Panc1 (cell line): ENCODE data around the gene GPC1. TPM values are rescaled to one million over a fixed set of nuclear protein-coding genes. Genes with fewer than 3 reads are reported as not detected.

ENCODE experiments used
- ATAC-seq: fragments of 200-7000 bp; cut with Tn5 transposase; 2 replicates; pipeline ENCODE4 v1.9.1; 2020; ENCODE audit warnings: mild to moderate bottlenecking, moderate library complexity
- BruUV-seq: library from RNA; stranded (reverse); fragments of 400-500 nt; replicated peaks from 2 replicates; lab custom pipeline; 2021; lab: Mats Ljungman, UMichigan
- CTCF ChIA-PET: fragments of 300-600 bp; sonication (Branson Sonifier 250); formaldehyde crosslinking; loops from one replicate; lab custom pipeline; 2022; ENCODE audit warnings: antibody characterized with exemption; lab: Charles Lee
- POLR2A ChIA-PET: fragments of 300-600 bp; sonication (Branson Sonifier 250); formaldehyde crosslinking; loops from one replicate; lab custom pipeline; 2022; ENCODE audit warnings: antibody characterized with exemption; lab: Charles Lee
- DNase-seq: peaks from one replicate; pipeline ENCODE4 v3.0.0-alpha.2; 2010; ENCODE audit warnings: low read depth, low spot score
- H3K27ac ChIP-seq: 2 replicates; pipeline ENCODE4 v1.5.1; 2011; ENCODE audit warnings: mild to moderate bottlenecking, low read length, inconsistent platforms
- H3K27me3 ChIP-seq: fragments of 200-500 bp; sonication (Bioruptor generic); 2 replicates; pipeline ENCODE4 v1.6.0; 2014; ENCODE audit warnings: low read length, inconsistent platforms; ENCODE audit not compliant: control insufficient read depth, insufficient read depth
- H3K36me3 ChIP-seq: fragments of 200-500 bp; sonication (Bioruptor generic); 2 replicates; pipeline ENCODE4 v1.5.1; 2014; ENCODE audit warnings: inconsistent platforms, mild to moderate bottlenecking, low read length, moderate library complexity; ENCODE audit not compliant: control insufficient read depth, insufficient read depth
- H3K4me1 ChIP-seq: 2 replicates; pipeline ENCODE4 v1.5.1; 2011; ENCODE audit warnings: inconsistent platforms, mild to moderate bottlenecking, low read length, moderate library complexity; ENCODE audit not compliant: control insufficient read depth, insufficient read depth
- H3K4me3 ChIP-seq, 2 experiments: 2 replicates each; pipeline ENCODE4 v1.5.1; 2011 to 2012; ENCODE audit warnings: low read depth in 2 of 2, low read length in 2 of 2, mild to moderate bottlenecking in 2 of 2, inconsistent platforms in 1 of 2, moderate library complexity in 1 of 2
- H3K9me3 ChIP-seq: fragments of 200-500 bp; sonication (Bioruptor generic); 2 replicates; pipeline ENCODE4 v1.5.1; 2014; ENCODE audit warnings: low read depth, mild to moderate bottlenecking, inconsistent platforms, low read length, moderate library complexity; ENCODE audit not compliant: control insufficient read depth, insufficient read depth
- CTCF ChIP-seq: fragments of 450-650 bp; IDR thresholded peaks from 2 replicates; pipeline ENCODE4 v1.5.1; 2017; ENCODE audit warnings: mild to moderate bottlenecking
- POLR2AphosphoS5 ChIP-seq: IDR thresholded peaks from 2 replicates; pipeline ENCODE4 v1.6.1; 2012; ENCODE audit warnings: mild to moderate bottlenecking, low read depth, low read length, moderate library complexity
- REST ChIP-seq, 2 experiments: IDR thresholded peaks; 2 replicates each; pipeline ENCODE4 v1.6.1; 2011 to 2012; ENCODE audit warnings: low read depth in 2 of 2, control low read depth in 1 of 2, low read length in 1 of 2, mild to moderate bottlenecking in 1 of 2, moderate library complexity in 1 of 2; ENCODE audit not compliant: insufficient read depth in 1 of 2
- SIN3A ChIP-seq: IDR thresholded peaks from 2 replicates; pipeline ENCODE4 v1.6.1; 2012; ENCODE audit warnings: low read depth, mild to moderate bottlenecking, low read length, moderate library complexity, borderline replicate concordance; ENCODE audit not compliant: insufficient read depth
- TCF7L2 ChIP-seq: IDR thresholded peaks from 2 replicates; pipeline ENCODE4 v1.6.1; 2011; ENCODE audit warnings: mild to moderate bottlenecking, low read depth, low read length, inconsistent platforms
- in situ Hi-C: cut with HindIII; loops from 2 replicates; pipeline ENCODE4 v1.10.0; 2016; ENCODE audit warnings: low sequenced_read_pairs, low pct_unique_long_range_greater_than_20kb
- intact Hi-C: fragments of 100-400 bp; cut with micrococcal nuclease; formaldehyde crosslinking; loops from one replicate; pipeline ENCODE4 v1.10.0; 2022; ENCODE audit not compliant: unreplicated experiment
- total RNA-seq: library from RNA; stranded (reverse); gene quantifications from one replicate; pipeline ENCODE4 v1.2.1, GENCODE V29; 2021; ENCODE audit not compliant: unreplicated experiment

The GPC1 gene
- total RNA-seq, 1 experiment from 2014 or later = 88.7 TPM

GRCh38 chr2:240491483-240491882, 56.0 kb downstream of the GPC1 start:
- DNase-seq = no peak
- POLR2A ChIA-PET = no interaction called here
- no peak overlapping the region for H3K27ac ChIP-seq
- TF ChIP-seq REST (IDR thresholded peaks at IDR 0.05; ENCODE audit: insufficient read depth in 1 of 2, low read depth in 2 of 2, low read length in 1 of 2) = no peak
- TF ChIP-seq TCF7L2 = no peak
- TF ChIP-seq CTCF = no peak
- no peak for TF ChIP-seq SIN3A
- no peak for TF ChIP-seq POLR2AphosphoS5
- no peak overlapping the region for H3K4me3 ChIP-seq
- peaks cover 11% of the 10 kb centered on the region; the same call in 1 of the 2 replicates for H3K9me3 ChIP-seq
- no peaks in the 10 kb centered on the region for H3K36me3 ChIP-seq
- CTCF ChIA-PET = no interaction called here
- intact Hi-C loops (no loop called here), in situ Hi-C loops (no loop called here)
- BruUV-seq = no TSS peak
- no peaks in the 10 kb centered on the region for H3K4me1 ChIP-seq
- no peak for ATAC-seq
- H3K27me3 ChIP-seq = no peaks in the 10 kb centered on the region

GRCh38 chr2:240494194-240494793, 58.8 kb downstream of the GPC1 start:
- CTCF ChIA-PET = interaction anchor here (0.6 kb wide), 1 partner anchor 21 kb away, joined by 4 read pairs; no protein-coding TSS in a partner anchor
- Histone ChIP-seq H3K9me3 (peaks cover 11% of the 10 kb centered on the region; the same call in 1 of the 2 replicates), H3K4me1 (no peaks in the 10 kb centered on the region), H3K36me3 (no peaks in the 10 kb centered on the region), H3K27ac (no peak overlapping the region), H3K4me3 (no peak overlapping the region), H3K27me3 (no peaks in the 10 kb centered on the region)
- no peak for ATAC-seq
- POLR2A ChIA-PET = no interaction called here
- in situ Hi-C loops = no loop called here
- no TSS peak for BruUV-seq
- DNase-seq = no peak
- TF ChIP-seq CTCF (no peak), POLR2AphosphoS5 (no peak), TCF7L2 (no peak), SIN3A (no peak), REST (IDR thresholded peaks at IDR 0.05; ENCODE audit: insufficient read depth in 1 of 2, low read depth in 2 of 2, low read length in 1 of 2) (no peak)
- intact Hi-C loops = no loop called here
